HG02571 (cell line): Measurements from ENCODE around the gene CEP63.
A peak's percentile ranks its signal among the peaks of the same experiment; 100 is the strongest.

Experiments used
- ATAC-seq: cut with Tn5 transposase; IDR thresholded peaks from one replicate; pipeline ENCODE4 v1.9.1; 2021; ENCODE audit warnings: mild to moderate bottlenecking, moderate library complexity; ENCODE audit not compliant: unreplicated experiment

The CEP63 gene

DNA sequence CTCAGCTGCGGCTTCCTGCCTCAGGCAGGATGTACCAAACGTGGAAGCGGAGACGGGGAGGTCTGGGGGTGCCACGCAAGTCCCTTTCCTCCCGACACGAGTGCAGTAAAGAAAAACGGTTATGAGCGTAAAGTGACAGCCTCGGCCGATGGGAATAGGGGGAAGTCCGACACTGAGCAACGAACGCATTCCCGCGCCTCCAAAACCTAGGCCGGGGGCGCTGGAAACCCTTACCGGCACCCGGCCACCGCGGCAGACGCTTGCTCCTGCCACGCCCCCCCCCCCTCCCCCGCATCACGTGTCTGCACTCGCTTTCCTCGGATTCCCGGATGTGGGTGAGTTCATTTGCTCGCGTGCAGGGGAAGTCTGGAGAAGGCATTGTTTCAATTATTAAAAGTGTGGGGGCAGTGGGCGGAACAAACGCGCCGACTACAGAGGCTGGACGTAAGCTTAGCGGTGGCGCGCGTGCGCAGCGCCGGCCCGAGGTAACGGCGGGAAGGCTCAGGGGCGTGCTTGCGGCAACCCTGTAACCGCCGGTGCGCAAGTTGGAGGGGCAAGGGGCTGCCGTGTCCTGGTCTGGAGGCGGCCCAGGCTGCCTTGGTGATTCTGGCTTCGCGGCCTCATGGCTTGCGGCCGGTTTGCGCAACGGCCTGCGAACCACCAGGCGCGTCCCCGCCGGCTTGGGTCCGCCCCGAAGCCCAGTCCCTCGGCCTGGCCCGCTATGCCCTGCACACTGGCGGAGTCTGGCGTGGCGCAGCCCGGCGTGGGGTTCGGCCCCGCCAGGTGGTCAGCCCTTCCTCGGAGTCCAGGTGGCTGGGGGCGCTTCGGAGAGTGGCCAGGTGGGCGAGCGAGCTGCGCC is at the start of gene CEP63, which contains the start of gene ANAPC13:
Gene CEP63, plus strand, starts transcription at position 340 of the 859 bp plus-strand sequence. CDS start 9,264 bp downstream, outside the sequence.
Gene ANAPC13, minus strand, starts transcription at position 268 of the 859 bp plus-strand sequence. CDS start 3,081 bp downstream, outside the sequence.
- peak; percentile 84 for ATAC-seq

DNA sequence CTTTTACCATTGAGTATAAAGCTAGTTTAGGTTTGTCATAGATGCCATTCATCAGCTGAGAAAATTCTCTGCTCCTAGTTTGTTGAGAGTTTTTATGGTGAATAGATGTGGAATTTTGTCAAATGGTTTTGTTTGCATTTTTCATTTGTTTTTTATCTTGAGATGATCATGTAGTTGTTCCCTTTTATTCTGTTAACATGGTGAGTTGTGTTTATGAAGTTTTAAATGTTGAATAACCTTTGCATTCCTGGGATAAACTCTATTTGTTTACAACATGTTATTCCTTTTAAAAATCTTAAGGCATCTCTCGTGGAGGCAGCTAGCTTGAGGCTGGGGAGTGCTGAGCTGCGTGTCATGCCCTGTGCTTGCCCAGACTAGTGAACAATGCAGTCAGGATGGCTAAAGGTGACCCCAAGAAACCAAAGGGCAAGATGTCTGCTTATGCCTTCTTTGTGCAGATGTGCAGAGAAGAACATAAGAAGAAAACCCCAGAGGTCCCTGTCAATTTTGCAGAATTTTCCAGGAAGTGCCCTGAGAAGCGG is 48.6 kb upstream of the CEP63 start:
- no peak for ATAC-seq

DNA sequence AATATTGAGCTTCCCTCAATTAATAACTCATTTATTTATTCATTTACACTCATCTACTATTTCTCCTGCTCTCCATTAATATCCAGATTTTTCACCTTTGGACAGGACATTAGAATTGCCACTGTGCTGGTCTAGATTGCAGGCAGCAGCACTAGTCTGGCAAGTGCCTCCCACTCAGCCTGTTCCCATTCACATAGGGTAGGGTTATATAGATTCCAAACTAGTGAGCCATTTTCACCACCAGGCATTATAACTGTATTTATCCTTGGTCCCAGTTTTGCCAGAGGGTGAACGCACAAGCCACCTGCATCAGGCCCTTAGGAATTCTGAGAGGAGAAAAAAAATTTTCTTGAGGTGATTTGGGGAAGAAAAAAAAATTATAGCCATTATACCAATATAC is 44.5 kb upstream of the CEP63 start:
- no peak for ATAC-seq

DNA sequence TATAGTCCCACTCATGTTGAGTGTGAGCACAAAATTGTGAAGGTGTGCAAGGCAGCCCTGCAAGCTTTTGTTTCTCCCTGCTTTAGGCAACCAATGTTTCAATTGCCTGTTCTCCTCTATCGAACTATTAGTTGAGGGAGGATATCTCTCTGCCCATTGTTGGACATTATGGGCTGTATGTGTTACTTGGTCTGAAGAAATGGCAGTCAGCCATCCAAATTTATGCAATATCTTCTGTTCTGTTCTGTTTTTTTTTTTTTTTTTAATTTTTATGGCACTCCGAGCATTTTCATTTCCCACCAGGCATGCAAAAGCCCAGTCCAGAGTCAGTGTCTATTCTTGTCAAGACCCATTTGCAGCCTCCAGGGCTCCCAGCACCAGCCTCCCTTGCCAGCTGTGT is 44.0 kb upstream of the CEP63 start:
- no peak for ATAC-seq

DNA sequence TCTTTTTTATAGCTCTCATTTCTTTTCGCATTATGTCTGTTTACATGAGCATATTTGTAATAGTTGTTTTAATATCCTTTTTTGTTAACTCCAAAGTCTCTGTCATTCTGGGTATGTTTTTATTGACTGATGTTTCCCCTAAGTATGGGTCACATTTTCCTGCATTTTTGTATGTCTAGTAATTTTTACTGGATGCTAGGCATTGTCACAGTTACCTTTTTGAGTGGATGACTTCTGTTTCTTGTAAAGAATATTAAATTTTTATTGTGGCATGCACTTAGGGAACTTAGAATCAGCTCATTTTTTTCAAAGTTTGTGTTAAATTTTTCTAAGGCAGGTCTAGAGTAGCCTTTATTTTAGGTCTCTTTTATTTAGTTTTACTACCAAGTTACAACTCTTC is 40.8 kb upstream of the CEP63 start:
- no peak for ATAC-seq

DNA sequence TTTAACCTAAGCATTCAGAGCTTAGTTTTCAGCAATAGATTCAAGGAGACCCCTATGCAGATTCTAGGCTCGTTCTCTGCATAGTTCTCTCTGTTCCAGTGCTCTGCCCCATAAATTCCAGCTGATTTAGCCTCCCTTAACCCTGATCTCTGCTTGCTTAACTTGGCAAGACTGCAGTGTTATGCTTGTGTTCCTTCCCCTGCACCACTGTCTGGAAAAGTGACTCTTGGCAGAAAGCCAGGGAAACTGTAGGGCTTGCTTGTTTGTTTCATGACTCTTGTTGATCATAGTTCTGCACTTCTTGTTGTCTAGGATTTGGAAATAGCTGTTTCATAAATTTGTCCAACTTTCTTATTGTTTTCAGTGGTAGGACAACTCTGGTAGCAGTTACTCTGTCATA is 40.2 kb upstream of the CEP63 start:
- no peak for ATAC-seq

DNA sequence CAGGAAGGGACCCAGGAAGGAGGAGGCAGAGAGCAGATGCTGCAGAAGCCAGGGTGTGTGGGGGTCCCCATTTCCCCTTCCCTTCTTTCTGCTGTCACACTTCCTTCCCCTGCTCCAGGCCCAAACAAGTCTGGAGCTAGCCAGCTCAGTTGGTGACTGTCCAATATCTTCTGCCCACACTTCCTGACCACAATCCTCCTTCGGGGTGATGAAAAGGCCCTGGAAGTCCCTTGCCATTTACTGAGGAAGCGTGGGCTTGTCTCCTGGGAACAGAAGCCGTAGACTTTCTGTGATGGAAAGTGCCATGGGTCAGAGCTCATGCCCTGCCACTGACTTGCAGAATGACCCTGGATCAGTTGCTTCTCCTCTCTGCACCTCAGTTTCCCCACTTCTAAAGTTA is 39.1 kb upstream of the CEP63 start:
- ATAC-seq, result no peak

DNA sequence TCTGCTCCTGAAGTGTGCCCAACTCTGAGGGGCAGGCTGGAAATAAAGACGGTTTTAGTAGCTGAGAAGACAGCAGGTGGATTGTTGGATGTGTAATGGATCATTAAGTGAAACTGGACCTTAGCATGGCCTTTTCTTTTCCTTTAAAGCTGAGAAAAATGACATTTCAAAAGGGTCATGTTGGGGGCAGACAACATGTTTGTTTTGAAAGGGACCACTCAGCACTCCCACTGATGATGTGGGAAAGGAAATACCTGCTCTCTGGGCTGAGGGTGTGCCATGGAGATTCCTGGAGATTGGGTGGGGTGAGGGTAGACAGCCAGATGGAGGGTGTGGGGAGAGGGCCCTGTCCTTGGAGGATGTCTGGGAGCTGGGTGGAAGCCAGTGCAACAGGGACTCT is 38.5 kb upstream of the CEP63 start:
- no peak for ATAC-seq

DNA sequence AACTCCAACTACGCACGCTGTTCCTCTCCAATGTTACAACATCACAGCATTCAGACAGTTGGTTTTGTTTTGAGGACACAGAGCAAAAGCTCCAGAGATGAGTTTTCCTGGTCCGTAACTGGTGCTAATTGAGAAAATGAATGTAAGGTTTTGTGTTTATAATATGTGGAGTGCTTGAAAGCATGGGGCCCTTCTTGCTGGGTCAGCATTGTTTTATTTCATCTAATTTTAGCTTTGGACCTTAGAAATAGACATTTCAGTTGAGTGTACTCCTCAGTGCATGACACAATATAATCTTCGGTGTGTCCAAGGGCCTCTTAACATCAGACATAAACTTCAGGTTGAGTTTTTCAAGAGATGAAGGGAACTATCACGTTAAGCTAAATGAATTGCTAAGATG is 37.2 kb upstream of the CEP63 start:
- no peak for ATAC-seq

DNA sequence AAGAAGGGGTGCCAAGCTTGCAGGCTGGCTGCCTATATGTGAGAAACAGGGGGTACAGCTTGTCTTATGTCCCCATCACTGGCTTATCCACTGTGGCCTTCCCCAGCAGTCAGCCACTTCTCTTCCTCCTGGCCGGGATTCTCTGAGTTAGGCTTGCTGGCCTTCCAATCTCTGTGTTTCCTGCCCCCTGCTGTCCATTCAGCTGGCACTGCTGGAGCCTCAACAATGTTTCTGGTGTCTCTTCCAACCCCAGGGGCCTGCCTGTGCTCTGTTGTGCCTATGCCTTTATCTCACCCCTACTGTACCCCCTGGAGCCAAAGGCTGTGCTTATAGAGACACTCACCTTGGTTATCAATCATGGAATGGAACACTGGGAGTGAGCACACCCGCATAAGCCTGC is 36.6 kb upstream of the CEP63 start:
- no peak for ATAC-seq

DNA sequence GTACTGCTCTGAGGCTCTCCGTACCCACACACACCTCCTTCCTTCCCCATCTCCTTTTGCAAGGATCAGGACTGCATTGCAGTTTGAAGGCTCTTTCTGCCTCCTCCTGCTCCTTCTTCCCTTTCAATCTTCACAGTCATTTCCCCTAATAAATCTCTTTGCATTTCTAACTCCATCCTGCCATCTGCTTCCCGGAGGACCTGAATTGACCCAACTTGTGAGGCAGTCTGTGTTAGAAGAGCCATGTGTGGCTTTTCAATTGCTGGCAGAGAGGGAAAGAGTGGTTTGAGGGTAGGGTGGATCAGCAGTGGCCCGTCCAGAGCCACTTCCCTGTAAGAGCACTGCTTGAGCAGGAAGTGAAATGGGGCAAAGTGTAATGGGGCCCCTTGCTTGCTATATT is 35.9 kb upstream of the CEP63 start:
- no peak for ATAC-seq

DNA sequence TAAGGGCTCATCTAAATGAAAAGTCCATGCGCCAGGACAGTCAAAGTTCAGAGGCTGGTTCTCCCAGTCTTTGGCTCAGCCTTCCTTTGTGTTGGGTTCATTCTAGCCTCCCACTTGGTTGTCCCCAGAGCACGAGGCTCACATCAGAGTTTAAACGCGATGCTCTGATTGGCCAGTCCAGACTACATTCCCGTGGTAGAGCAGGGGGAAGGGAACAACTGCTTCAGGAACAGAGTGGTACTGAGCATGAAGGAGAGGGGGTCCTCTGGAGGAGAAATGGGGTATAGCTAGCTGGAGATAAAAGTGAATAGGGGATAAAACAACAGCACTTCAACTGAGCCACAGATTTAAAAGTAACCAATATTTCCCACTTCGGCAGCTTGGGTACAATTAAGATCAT is 32.2 kb upstream of the CEP63 start:
- no peak for ATAC-seq

DNA sequence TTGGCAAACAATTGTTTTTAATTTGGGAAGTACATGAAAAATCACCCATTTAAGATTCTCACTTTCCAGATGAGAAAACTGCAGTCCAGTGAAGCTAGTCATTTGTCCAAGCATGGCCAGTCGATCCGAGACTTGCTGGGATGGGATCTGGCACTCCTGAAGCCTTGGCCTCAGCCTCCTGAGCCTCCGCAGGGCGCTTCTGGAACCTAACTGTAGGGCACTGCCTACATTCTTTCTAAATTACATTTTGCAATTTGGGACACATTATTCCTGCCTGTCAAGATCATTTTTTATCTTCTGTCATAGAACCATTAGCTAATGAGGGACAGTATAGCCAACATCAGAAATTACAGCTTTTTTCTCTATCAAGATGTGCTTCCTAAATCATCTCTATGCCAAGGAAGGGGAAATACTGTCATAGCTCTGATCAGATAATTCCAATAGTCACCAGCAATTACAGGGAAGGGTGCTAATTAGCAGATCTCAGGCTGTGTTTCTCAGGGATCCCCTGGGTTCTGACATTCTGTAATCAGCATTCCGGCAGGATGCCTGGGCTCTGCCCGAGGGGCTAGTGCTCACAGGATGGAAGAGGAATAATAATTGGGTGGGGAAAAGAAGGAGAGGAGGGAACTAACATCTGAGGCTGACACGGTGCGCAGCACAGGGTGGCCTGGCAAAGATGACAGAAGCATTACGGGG is 28.3 kb upstream of the CEP63 start:
- ATAC-seq, result no peak

DNA sequence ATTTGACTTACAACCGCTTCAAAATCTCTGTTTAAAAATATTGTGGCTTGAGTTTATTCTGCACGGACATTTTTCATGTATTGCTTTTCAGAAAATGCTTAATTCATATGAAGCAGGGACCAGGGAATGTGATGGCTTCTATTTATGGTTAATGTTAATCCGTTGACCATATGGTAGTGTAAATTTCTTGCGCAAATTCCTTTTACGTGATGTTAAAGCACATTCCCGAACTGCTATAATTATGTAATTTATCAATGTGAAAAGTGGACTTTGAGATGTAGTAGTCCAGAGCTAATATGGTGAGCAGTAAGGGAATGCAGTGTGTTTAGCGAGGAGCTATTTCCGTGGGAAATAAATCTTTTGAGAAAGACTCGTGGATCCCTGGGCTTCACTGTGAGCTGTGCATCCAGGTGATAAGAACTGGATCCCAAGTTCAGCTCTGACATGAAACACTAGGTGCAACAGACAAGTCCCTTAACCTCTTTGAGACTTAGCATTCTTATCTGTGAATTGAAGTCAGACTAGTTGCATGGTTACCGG is 27.4 kb upstream of the CEP63 start:
- no peak for ATAC-seq

DNA sequence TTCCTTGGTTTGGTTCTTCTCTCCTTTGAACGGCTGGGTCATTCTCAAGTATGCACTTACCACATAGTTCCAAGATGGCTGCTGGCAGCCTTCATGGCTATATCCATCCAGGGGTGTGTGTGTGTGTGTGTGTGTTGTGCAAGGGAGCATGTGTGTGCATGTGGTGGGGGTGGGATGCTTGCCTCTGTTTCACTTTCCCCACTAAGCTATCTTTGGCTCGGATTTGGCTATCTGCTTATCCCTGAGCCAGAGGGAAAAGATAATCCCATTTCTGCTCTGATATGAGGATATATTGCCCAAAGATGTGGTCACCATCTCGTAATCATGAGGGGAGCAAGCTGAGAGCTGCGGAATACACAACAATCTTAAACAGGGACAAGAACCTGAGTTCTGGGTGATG is 26.3 kb upstream of the CEP63 start:
- no peak for ATAC-seq

DNA sequence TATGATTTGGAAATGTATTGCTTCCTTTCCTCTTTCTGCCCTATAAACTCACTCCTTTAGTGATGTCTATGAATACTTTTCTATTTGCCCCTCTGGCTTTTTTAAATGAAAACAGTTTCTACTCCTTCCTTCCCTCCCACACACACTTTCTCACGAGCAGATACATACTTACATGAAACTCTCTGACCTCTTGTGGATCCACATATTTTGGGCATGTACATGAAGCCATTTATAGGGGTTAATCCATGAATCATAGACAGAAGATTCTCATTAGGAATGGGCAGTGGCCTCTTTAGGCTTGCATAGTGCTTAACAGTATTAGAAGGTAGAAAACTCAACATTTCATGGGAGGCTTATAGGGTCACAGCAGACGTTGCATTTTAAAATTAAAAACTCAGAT is 24.9 kb upstream of the CEP63 start:
- ATAC-seq, result no peak

DNA sequence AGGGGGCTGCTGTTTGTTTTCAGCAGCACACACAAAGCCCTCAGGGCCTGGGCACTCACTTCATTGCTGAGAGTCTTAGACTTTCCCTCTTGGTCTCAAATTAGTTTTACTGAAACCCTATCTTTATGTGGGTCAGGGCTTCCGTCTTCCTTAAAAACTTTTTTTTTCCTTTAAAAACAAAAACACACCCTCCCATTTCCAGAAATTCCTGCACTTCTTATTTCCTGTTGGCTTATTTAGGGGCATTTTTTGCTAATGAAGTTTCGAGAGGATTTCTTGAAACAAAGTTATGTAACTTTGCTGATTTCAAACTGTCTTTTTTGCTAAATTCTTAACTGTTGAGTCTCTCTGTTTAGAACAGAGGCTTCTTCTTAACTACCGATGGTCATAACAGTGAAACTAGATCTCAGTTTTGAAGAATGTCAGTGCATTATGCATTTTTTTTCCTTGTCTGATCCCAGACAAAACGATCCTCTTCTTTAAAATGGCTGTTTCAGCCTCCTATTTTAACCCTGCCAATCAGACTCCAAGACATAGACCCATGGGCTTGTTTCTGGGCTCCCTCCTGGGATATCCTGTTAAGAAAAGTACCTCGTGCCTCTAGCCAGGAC is 23.4 kb upstream of the CEP63 start:
- ATAC-seq, result no peak

DNA sequence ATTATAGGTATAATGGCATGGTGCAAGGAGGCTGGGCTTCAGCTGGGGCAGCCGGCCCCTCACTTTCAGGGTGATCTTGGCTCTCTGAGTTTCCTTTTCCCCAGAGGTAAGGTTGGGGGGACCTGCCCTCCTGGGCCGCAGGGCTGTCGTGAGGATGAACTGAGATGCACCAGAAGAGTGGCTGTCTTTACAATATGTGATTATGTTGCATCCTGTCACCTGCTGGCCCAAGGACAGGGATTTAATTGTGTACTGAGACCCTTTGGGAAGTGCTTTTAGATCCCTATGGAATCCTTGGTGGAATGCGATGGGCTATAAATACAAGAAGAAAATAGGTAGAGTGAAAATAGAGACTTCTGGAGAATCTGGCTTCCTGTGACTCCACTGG is 22.2 kb upstream of the CEP63 start:
- ATAC-seq, result no peak

DNA sequence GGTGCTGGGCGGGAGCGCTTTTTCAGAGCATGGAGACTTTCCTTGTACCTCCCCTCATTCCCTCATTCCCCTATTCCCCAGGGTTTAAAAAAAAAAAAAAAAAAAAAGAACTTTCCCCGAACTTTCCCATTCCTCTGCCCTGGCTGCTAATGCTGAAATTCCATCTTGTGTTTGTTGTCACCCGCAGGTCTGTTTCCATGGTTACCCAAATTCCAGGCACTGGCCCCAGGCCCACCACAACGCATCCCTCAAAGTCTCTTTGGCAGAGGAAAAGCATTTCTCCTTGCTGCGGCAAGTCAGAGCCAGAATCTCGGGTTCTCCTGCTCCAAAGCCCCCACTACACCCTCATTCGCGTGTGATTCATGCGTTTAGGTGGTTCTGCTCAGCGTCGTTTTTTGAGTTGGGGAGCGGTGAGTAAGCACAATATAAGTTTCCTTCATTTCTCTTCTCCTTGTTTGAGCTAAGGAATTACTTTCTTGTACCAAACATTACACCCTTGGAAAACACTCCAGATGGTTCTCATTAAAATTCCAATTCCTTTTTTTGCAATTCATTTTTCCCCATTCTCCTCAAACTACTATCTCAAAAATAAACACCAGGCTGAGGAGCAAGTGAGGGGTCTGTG is 21.7 kb upstream of the CEP63 start:
- no peak for ATAC-seq

DNA sequence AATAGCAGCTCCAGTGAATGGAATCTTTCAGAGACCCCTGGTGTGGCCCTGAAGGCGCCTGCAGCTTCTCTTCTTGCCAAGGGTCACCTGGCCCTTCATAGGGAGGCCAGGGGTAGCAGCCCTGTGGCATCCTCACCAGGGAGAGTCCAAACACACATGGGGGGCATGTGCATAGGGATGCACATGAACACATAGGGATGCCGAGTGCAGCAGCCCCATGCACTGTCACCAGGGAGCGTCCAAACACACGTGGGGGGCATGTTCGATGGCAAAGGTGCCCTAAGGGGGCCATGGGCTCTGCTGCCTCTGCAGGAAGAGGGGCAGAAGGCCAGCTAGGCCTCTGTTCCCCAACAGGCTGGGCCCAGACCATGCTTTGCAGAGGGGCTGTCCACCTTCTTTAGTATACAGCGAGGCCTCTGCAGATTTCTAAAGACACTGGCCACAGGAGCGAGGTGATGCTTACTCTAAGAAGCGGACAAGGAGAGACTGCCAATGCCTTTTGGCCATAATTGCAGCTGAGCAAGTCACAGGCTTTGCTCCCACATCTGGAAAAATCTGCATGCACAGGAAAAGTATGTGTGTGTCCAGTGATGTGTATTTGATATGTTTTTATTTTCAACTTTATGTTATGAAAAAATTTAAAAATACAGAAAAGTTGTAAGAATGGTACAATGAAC is 21.0 kb upstream of the CEP63 start:
- no peak for ATAC-seq
